Right lobe of liver (tissue), 4 donors: ENCODE results near the gene MED12L.

Source experiments
- POLR2A ChIP-seq: fragments of 450-650 bp; IDR thresholded peaks from one replicate; pipeline ENCODE4 v1.6.1; 2017; ENCODE audit warnings: antibody characterized with exemption, mild to moderate bottlenecking
- TF ChIP-seq, protein P1 (sequence below), 4 donors: fragments of 200-600 bp in 3 of 4; fragments of 450-650 bp in 1 of 4; IDR thresholded peaks; one replicate each; pipeline versions ENCODE4 v1.5.1 to v1.8.0; 2016 to 2022; ENCODE audit warnings: antibody characterized with exemption in 4 of 4, mild to moderate bottlenecking in 2 of 4
- donor health status: DM: no; HTN: no; CAD: no.
- donor health status: DM: no; HTN: no; CAD: no.
- donor health status: DM: no; HTN: yes; CAD: no.

DNA sequence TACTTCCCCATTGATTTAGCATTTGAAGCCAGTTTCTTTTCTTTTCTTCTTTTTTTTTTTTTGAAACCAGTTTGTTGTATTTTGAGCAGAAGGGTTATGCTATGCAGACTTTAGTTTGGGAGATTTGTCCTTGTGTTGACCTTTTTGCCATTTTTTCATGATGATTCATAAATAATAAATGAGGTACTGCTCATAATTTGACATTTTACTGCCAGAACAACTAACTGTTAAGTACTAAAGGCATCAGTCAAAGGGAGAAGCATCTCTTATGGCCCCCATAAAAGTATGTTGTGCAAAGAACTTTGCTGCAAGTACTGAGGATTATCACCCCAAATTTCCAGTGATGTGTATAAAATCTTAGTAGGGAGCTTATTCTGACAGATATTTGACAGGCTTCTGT is 232.8 kb downstream of the MED12L start:
- TF ChIP-seq, protein P1, sequence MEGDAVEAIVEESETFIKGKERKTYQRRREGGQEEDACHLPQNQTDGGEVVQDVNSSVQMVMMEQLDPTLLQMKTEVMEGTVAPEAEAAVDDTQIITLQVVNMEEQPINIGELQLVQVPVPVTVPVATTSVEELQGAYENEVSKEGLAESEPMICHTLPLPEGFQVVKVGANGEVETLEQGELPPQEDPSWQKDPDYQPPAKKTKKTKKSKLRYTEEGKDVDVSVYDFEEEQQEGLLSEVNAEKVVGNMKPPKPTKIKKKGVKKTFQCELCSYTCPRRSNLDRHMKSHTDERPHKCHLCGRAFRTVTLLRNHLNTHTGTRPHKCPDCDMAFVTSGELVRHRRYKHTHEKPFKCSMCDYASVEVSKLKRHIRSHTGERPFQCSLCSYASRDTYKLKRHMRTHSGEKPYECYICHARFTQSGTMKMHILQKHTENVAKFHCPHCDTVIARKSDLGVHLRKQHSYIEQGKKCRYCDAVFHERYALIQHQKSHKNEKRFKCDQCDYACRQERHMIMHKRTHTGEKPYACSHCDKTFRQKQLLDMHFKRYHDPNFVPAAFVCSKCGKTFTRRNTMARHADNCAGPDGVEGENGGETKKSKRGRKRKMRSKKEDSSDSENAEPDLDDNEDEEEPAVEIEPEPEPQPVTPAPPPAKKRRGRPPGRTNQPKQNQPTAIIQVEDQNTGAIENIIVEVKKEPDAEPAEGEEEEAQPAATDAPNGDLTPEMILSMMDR (IDR thresholded peaks at IDR 0.05): no peak
- TF ChIP-seq POLR2A: no peak
